HG03575 (cell line): ENCODE results near the gene FAM107B.

Source experiments
- ATAC-seq: cut with Tn5 transposase; IDR thresholded peaks from one replicate; pipeline ENCODE4 v1.9.1; 2021; ENCODE audit not compliant: unreplicated experiment, insufficient number of reproducible peaks, low FRiP score; ENCODE audit errors: extremely low read depth

FAM107B gene

DNA sequence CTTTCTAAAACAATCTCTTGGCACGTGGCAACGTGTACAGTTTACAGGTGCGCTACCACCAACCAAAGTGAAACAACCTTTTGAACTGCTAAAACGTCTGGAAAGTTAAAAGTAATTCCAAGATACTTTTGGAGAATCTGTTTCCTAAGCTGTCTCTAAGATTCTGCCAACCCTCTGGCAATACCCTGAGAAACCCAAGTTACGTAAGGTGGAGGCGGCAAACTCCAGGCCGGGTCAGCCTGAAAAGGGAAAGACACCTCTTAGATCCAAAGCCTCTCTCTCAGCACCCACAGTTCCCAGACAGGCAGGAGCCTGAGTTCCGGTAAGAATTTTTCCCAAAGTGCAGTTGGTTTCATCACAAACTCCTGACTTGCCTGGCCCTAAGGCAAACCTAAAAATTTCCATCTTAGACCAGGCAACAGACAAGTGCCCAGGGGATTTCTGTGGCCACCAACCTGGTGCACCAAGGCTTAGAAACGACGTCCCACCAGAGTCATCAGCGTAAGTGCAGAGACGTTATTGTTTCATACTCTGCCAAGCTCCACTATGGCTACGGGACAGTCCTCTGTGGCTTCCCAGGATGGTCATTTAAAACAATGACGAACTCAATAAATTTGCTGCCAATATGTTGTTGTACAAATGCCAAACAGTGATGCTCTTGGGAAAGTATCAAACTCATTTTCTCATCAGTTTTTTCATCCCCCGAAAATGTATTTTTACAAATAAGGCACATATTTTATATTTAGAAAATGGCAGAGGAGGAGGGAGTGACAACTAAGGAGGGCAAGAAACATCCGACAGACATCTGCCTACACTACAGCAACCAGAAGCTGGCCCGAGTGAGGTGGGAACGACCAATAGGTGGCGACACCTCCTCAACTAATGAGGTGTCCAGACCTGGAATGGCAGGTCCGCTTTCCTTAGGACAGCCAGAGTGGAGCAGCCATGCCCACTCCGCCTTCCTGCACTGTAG is 238.2 kb downstream of the FAM107B start:
- no peak for ATAC-seq

DNA sequence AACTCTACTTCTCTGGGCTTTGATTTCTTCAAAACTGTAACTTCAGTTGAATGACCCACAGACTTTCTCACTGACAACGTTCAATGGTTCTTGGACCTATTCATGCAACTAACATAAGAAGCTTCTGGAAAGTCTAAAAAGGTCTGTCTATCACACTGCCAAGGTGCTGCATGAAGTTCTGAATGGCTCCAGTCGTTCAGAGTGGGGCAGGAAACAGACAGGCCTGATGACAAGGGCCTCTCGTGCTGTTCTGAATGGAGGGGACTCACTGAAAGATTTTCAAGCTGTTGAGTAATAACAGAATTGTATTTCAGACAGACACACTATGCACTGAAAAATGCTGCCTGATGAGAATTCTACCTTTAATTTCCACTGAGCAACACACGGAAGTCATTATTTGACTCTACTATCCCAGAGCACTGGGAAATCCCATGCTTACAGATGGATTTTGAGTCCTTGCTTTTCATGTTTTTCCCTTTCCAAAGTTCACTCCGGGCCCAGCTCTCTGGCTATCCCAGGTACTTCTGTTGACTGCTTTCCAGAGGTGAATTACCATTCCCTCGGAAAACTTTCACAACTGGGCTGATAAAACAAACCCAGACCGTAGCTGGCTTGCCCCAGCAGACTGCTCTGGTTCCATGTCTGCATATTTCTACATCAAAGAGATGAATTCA is 239.1 kb downstream of the FAM107B start:
- ATAC-seq = no peak

DNA sequence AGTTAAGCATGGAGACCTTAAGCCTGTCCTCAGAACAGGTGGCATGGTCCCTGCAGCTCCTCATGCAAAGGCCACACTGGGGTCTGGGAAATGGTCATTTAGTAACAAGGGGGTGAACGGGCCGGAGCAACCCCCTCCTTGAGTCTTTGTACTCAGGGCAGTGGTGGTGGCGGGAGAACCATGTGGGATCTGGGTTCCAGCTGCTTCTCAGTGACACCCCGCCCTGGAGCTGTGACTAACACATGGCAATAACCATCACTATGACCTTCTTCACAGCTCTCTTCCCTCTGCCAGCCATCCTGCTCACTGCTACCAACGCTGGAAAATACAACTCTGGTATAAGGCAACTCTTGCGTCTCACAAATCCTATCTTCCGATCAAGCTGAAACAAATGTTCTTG is 240.5 kb downstream of the FAM107B start:
- ATAC-seq = no peak

DNA sequence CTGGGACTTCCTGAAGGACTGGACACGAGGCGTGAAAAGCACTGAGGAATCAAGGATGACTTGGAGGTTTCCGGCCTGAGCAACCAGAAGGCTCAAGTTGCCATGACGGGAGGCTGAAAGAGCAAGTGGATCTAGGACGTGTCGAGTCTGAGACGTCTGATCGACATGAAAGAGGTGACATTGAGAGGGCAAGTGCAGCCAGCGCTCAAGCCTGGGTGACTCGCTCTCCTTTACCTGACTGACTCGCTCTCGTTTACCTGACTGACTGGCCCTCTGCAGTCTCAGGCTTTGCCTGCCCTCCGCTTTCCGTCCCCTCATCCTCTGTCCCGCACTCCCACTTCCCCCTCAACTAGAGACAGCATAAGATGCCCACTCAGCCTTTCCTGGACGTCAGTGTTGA is 241.4 kb downstream of the FAM107B start:
- no peak for ATAC-seq

DNA sequence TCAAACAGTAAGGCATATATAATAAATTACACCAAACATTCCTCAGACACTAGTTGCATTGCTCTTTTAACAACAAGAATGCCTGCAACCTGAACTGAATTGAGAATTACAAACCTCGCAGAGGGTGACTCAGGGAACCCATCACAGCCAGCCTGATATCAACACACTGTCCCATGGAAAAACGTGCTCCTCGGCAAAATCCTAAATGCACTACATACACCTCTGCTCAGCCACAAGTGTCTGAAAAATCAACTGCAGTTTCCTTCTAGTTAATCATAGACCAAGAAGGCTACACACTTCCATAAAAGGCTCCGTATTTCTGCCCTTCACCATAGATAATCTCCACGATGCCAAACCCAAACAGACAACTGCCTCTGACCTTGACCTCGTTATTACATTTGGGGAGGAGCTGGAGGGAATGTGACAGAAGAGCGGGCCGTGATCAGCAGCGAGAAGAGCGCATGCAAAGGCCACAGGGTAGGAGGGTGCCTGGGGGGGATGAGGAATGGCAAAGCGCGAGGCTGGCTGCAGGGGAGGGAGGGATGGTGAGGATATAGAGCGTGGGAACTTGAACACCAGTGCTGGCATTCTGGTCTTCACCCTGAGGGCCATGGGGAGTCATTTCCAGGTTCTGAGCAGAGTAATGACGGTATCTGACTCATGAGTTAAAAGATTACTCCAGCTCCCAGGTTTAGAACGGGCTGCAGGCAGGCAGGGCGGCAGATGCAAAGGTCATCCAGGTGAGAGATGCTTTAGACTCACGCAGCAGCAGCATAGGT is 242.0 kb downstream of the FAM107B start:
- no peak for ATAC-seq

DNA sequence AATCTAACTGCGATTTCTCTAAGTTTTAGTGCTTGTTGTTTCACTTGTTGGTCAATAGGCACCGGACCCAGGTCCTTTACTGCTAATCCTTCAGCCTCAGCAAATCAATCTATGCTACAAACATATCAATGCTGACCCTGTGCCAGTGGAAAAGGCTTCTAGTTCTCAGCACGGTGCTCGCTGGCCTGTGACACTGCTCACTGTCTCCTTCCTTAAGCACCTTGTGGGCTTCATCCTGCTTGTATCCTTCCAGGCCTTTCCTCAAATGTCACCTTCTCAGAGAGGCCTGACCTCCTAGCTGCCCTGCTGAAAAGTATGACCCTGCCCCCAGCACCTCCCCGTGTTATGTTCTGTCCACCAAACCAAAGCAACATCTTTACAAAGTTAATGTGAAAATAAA is 242.7 kb downstream of the FAM107B start:
- no peak for ATAC-seq

DNA sequence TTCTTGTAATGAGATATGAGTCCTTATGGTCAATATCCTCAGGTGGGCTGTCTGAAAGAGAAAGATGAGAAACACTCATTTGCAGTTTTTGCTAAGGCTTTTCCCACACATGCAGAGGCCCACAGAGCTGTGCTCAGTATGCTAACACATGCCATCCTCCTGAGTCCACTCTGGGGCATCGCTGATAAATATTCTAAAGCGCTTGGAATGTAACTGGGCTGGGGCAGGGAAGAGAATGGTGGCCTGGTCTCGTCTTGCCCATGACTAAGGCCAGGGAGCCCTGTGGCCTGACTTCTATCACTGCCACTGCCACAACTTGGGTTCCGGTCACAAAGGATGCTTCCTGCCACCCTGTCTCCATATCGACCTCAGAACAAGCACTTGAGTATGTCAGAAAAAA is 244.2 kb downstream of the FAM107B start:
- no peak for ATAC-seq

DNA sequence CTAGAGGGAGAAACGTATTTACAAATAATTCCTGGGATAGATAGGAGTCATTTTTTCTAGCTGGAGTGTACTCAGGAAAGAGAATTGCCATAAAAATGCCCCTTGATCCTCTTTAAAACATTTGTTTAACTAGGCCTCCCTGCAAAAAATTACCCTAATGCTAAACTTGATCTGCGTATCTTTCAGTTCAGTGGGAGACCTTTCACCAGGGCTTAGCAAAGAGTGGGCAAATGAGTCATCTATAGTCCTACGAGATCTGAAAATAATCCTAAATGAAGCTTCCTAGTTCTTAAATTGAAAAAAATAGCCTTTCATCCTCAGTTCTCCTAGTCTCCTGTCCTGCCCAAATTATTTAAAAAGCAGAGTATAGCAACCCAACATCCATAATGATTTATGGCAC is 245.3 kb downstream of the FAM107B start:
- no peak for ATAC-seq

DNA sequence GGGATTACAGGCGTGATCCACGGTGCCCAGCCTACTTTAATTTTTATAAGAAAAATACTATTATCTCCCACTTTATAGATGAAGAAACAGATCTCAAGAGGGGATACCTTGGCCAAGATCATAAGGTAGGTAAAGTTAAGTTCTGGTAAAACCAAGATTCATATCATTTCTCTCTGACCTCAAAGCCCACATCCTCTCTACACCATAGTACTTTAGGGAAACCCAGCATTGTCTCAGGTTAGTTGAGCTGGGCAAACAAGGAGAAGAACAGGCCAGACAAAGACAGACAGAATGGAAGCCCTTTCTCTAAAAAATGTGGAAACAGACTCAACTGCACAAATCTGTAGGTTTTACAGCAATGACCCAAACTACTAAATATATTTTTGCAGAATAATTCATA is 246.2 kb downstream of the FAM107B start:
- ATAC-seq = no peak

DNA sequence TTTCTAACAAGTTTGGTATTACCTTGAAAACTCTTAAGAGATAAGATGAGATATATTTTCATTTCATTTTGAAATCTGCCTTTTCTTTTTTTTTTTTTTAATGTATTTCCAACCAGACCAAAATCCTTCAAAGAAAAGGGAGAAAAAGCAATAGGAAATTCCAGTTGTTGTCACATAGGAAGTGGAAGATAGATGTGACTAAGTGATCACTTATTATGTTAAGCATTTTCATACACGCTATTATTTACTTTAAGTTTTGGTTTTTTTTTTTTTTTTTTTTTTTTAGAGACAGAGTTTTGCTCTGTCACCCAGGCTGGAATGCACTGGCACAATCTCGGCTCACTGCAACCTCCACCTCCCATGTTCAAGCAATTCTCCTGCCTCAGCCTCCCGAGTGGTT is 246.8 kb downstream of the FAM107B start:
- ATAC-seq = no peak

DNA sequence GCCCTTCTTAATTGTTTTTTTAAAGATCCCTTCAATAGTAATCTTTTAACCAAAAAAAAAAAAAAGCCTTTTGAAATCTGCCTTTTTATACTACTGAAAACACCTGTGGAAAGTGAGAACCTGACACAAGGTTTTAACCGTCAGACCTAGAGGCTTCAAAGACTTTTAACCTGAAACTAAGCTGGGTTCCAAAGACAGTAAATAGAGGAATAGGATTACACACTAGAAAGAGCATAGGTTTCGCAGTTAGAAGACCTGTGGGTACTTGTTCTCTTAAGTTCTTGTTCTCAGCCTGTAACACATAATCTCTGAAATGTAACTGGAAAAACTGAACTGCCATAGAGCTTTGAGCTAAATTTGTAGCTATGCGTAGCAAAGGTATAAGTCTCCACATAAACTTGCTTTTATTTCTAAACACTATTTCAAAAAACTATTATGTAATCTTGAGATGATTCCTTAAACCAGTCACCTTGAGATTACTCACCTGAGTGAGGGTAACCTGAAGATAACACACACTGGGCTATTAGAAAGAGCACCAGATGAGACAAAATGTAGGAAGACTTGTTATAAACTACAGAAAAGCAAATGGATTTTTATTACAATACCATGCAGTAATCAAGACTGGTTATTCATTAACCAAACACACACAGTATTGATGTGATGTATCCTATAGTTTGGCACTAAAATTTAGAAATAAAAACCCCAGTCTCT is 247.4 kb downstream of the FAM107B start:
- ATAC-seq = no peak

DNA sequence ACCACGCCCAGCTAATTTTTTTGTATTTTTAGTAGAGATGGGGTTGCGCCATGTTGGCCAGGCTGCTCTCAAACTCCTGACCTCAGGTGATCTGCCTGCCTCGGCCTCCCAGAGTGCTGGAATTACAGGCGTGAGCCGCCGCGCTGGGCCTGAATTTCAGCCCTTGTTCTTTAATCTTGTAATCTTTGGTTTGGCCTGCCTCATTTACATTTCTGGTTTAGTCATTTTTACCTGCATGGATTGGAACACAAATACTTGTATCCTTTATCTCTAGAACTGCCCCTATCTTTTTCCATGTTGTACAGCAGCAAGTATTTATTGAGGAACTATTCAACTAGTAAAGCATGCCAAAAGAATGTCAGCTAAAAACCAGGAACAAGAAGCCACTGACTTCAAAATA is 248.4 kb downstream of the FAM107B start:
- no peak for ATAC-seq

DNA sequence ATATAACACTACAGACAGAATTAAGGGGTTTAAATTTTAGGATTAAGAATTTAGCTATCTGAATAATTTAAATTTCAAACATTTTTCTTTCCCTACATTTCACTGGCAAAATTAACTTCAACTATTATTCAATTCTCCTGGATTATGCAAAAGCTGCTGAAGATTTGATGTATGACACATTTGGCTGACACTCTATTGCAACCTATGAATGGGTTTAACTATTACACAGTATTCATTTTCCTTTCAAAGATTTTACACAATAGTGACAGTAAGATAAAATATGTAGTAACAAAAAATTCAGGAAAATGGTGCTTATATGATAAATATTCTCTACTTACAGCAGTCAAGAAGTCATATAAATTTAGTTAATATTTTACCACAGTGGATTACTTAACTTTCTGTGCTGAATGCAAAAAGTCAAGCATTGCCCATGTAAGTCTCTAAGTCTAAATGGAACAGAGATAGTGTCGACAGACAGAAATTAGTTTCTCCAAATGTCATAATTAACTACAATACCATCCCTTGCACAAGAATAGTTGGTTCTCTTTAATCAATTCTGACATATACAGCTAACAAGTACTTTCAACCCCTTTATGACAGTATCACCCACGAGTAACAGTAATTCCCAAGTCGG is 249.9 kb downstream of the FAM107B start:
- no peak for ATAC-seq

DNA sequence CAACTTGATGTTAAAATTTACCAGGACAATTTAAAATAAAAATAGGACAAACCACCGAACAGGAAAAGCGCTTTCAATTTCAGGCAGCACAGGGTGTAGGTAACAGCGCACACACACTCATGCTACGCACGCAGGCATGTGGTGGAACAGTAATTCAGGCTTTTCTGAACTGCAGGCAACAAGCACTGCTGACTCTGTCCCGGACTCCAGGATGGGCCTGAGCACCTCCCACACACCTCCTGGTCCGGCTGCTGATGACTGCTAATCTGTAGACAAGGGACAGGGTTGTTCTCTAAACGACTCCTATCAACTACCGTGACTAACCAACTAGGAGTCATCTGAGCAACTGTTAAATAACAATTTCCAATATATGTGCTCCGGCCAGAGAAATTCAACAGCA is 251.4 kb downstream of the FAM107B start:
- ATAC-seq = no peak

DNA sequence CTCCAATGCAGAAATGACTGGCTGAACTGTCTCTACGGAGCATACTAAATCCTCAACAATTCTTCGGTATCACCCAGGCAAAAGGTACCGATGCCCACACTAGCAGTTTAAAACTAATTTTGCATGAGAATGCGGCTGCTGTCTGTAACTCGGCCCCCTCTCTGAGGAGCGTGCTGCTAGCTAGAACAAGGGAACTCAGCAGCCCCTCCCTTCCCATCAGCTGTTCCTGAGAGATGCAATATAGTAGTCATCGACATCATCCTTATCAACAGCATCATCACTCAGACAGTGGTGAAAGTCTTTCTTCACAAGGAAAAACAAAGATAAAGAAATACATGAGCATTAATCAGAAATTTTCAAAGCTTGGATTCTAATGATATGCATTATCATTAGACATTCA is 254.9 kb downstream of the FAM107B start:
- no peak for ATAC-seq

DNA sequence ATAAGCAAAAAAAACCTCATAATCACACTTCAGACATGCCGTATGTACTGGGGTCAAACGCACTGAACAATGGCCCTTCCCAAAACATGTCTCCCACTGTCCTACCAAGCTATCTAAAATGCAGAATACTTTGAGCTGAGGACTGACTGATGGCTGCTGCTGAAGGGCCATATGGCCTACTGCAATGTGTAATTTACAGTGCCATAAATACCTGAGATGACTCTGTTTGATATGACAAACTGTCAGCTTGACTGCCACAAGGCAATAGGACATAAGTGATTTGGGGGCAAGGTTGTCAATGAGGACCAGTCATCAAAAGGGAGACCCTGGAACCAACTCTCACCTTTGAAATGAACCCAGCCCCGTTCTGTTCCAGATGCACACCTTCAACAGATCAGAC is 256.5 kb downstream of the FAM107B start:
- no peak for ATAC-seq

DNA sequence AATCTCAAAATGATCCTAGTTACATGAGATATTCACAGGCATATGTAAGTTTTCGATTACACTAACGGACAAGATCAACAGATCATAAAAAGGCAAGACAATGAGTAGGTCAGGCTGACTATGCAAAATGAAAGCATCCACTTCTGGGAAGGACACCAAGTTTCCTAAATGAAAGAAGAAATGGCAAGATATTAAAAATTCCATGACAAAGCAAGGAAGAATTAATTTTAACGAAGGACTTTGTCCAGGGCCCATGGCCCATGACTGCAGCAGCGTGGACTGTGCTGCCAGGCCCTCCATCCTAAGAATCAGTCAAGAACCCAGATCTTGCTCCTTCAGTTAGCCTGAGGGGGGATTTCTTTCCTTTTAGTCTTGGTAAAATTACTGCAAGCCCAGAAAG is 261.6 kb downstream of the FAM107B start:
- ATAC-seq = no peak

DNA sequence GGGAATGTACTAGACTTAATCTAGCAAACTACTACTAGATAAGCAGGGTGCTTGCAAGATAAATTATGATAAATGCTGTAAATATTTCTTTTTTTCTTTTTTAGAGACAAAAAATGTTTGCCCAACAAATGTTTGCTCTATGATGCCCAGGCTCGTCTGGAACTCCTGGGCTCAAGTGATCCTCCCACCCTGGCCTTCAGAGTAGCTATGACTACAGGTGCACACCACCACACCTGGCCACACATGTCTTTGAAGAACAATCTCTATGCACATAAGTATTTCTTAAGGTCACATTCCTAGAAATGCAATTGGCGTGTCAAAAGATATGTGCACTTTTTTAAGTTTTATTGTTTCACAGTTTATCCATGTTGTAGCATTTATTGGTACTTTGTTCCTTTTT is 264.4 kb downstream of the FAM107B start:
- ATAC-seq = no peak

DNA sequence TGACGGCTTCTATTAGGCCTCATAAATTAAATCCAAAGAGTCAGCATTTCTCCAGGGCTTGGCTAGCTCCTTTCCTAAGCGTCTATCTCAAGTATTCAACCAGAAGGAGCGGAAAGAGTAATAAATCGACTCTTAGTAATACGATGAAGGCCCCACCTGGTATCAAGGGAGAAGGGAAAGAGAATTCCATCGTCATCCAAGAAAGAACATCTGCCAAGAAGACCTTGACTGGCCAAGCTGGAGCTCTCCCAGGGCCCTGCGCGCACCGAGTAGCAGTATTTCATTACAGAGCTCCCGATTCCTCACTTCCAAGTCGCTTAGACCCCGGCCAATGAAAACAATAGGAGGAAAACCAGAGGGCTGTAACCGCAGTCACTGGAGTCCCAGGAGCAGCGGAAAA is 266.0 kb downstream of the FAM107B start:
- no peak for ATAC-seq
